ENCODE results near the gene MAT1A.

Gene MAT1A

GRCh38 chr10:80292607-80293239 lies 3.3 kb upstream of the MAT1A start:
- Mint-ChIP-seq H3K9me3 (peaks cover 7 to 21% of the 10 kb centered on the region in 2 donors), H3K27ac (no peak overlapping the region), H3K4me1 (no peaks in the 10 kb centered on the region), H3K4me3 (no peak overlapping the region), H3K27me3 (peaks cover 14% of the 10 kb centered on the region)
- ATAC-seq (no peak), DNase-seq (no peak)

- no peak overlapping the region for H3K4me3 Mint-ChIP-seq
- peaks cover 0 to 8% of the 10 kb centered on the region in 2 donors for H3K9me3 Mint-ChIP-seq
- DNase-seq = no peak
- peaks cover 14% of the 10 kb centered on the region for H3K27me3 Mint-ChIP-seq
- no peak for ATAC-seq
- no peaks in the 10 kb centered on the region for H3K4me1 Mint-ChIP-seq
- H3K27ac Mint-ChIP-seq = no peak overlapping the region
Observed at GRCh38 chr10:80290474-80291220, 1.2 kb upstream of the MAT1A start.

- ATAC-seq (no peak), DNase-seq (no peak)
- H3K27ac Mint-ChIP-seq = no peak overlapping the region
- H3K4me1 Mint-ChIP-seq = no peaks in the 10 kb centered on the region
- no peak overlapping the region for H3K4me3 Mint-ChIP-seq
- peaks cover 14% of the 10 kb centered on the region for H3K27me3 Mint-ChIP-seq
- no peaks in the 10 kb centered on the region for H3K9me3 Mint-ChIP-seq
Observed at GRCh38 chr10:80288849-80289248, 609 bp downstream of the MAT1A start.

GRCh38 chr10:80284522-80284921 lies 4.9 kb downstream of the MAT1A start:
- DNase-seq (no peak), ATAC-seq (no peak)
- Mint-ChIP-seq H3K9me3 (no peaks in the 10 kb centered on the region), H3K4me1 (no peaks in the 10 kb centered on the region), H3K27ac (no peak overlapping the region), H3K27me3 (peaks cover 6% of the 10 kb centered on the region), H3K4me3 (no peak overlapping the region)

GRCh38 chr10:80283536-80284199 lies 5.8 kb downstream of the MAT1A start:
- DNase-seq = no peak
- no peaks in the 10 kb centered on the region for H3K27me3 Mint-ChIP-seq
- ATAC-seq = no peak
- no peaks in the 10 kb centered on the region for H3K9me3 Mint-ChIP-seq
- H3K4me1 Mint-ChIP-seq = no peaks in the 10 kb centered on the region
- no peak overlapping the region for H3K27ac Mint-ChIP-seq
- H3K4me3 Mint-ChIP-seq = no peak overlapping the region

- ATAC-seq (no peak), DNase-seq (no peak)
- H3K27ac Mint-ChIP-seq = no peak overlapping the region
- no peaks in the 10 kb centered on the region for H3K4me1 Mint-ChIP-seq
- H3K9me3 Mint-ChIP-seq = no peaks in the 10 kb centered on the region
- no peaks in the 10 kb centered on the region for H3K27me3 Mint-ChIP-seq
- no peak overlapping the region for H3K4me3 Mint-ChIP-seq
Observed at GRCh38 chr10:80283119-80283518, 6.3 kb downstream of the MAT1A start.

GRCh38 chr10:80281784-80282765 lies 7.4 kb downstream of the MAT1A start:
- no peak for DNase-seq
- no peaks in the 10 kb centered on the region for H3K4me1 Mint-ChIP-seq
- no peak overlapping the region for H3K4me3 Mint-ChIP-seq
- H3K27me3 Mint-ChIP-seq = no peaks in the 10 kb centered on the region
- H3K27ac Mint-ChIP-seq = peak overlapping the region in 1 of 2 donors; percentile 28
- no peak for ATAC-seq
- no peaks in the 10 kb centered on the region for H3K9me3 Mint-ChIP-seq

- Mint-ChIP-seq H3K4me1 (no peaks in the 10 kb centered on the region), H3K27ac (no peak overlapping the region), H3K4me3 (no peak overlapping the region), H3K9me3 (no peaks in the 10 kb centered on the region), H3K27me3 (no peaks in the 10 kb centered on the region)
- DNase-seq (no peak), ATAC-seq (no peak)
Observed at GRCh38 chr10:80281292-80281691, 8.2 kb downstream of the MAT1A start.

GRCh38 chr10:80280071-80280800 lies 9.2 kb downstream of the MAT1A start:
- no peaks in the 10 kb centered on the region for H3K27me3 Mint-ChIP-seq

GRCh38 chr10:80279146-80279545 lies 10.3 kb downstream of the MAT1A start:
- Mint-ChIP-seq H3K27me3 (no peaks in the 10 kb centered on the region), H3K27ac (no peak overlapping the region), H3K9me3 (no peaks in the 10 kb centered on the region), H3K4me3 (no peak overlapping the region), H3K4me1 (no peaks in the 10 kb centered on the region)
- DNase-seq = no peak
- ATAC-seq = no peak

More at GRCh38 chr10:80280071-80280800, 9.2 kb downstream of the MAT1A start:
- DNase-seq = no peak
- no peaks in the 10 kb centered on the region for H3K4me1 Mint-ChIP-seq
- H3K9me3 Mint-ChIP-seq = no peaks in the 10 kb centered on the region
- no peak overlapping the region for H3K27ac Mint-ChIP-seq
- H3K4me3 Mint-ChIP-seq = no peak overlapping the region
- ATAC-seq = no peak

- H3K27ac Mint-ChIP-seq = no peak overlapping the region
- ATAC-seq (no peak), DNase-seq (no peak)
- H3K4me3 Mint-ChIP-seq = no peak overlapping the region
- no peaks in the 10 kb centered on the region for H3K9me3 Mint-ChIP-seq
- H3K27me3 Mint-ChIP-seq = no peaks in the 10 kb centered on the region
- H3K4me1 Mint-ChIP-seq = no peaks in the 10 kb centered on the region
Observed at GRCh38 chr10:80278480-80278879, 11.0 kb downstream of the MAT1A start.

GRCh38 chr10:80277567-80278250 lies 11.7 kb downstream of the MAT1A start:
- H3K4me3 Mint-ChIP-seq = no peak overlapping the region
- H3K27ac Mint-ChIP-seq = no peak overlapping the region
- H3K9me3 Mint-ChIP-seq = no peaks in the 10 kb centered on the region
- H3K4me1 Mint-ChIP-seq = no peaks in the 10 kb centered on the region
- no peak for ATAC-seq
- no peaks in the 10 kb centered on the region for H3K27me3 Mint-ChIP-seq
- DNase-seq = no peak

- Mint-ChIP-seq H3K27ac (no peak overlapping the region), H3K27me3 (no peaks in the 10 kb centered on the region), H3K9me3 (no peaks in the 10 kb centered on the region), H3K4me1 (no peaks in the 10 kb centered on the region), H3K4me3 (no peak overlapping the region)
- ATAC-seq = no peak
- DNase-seq = no peak
Observed at GRCh38 chr10:80277016-80277415, 12.4 kb downstream of the MAT1A start.

GRCh38 chr10:80276335-80276734 lies 13.1 kb downstream of the MAT1A start:
- Mint-ChIP-seq H3K4me1 (no peaks in the 10 kb centered on the region), H3K27ac (no peak overlapping the region), H3K27me3 (peaks cover 2% of the 10 kb centered on the region), H3K4me3 (no peak overlapping the region), H3K9me3 (no peaks in the 10 kb centered on the region)
- DNase-seq = no peak
- ATAC-seq = no peak
